ENCODE results near the gene SNX30.
"Not testable (repeated sequence)": the region's sequence is repeated elsewhere in the genome, so short reads cannot be mapped to it uniquely, and the experiment has no call there.

SNX30 gene, protein sequence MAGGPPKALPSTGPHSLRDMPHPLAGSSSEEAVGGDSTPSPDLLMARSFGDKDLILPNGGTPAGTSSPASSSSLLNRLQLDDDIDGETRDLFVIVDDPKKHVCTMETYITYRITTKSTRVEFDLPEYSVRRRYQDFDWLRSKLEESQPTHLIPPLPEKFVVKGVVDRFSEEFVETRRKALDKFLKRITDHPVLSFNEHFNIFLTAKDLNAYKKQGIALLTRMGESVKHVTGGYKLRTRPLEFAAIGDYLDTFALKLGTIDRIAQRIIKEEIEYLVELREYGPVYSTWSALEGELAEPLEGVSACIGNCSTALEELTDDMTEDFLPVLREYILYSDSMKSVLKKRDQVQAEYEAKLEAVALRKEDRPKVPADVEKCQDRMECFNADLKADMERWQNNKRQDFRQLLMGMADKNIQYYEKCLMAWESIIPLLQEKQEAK

DNA sequence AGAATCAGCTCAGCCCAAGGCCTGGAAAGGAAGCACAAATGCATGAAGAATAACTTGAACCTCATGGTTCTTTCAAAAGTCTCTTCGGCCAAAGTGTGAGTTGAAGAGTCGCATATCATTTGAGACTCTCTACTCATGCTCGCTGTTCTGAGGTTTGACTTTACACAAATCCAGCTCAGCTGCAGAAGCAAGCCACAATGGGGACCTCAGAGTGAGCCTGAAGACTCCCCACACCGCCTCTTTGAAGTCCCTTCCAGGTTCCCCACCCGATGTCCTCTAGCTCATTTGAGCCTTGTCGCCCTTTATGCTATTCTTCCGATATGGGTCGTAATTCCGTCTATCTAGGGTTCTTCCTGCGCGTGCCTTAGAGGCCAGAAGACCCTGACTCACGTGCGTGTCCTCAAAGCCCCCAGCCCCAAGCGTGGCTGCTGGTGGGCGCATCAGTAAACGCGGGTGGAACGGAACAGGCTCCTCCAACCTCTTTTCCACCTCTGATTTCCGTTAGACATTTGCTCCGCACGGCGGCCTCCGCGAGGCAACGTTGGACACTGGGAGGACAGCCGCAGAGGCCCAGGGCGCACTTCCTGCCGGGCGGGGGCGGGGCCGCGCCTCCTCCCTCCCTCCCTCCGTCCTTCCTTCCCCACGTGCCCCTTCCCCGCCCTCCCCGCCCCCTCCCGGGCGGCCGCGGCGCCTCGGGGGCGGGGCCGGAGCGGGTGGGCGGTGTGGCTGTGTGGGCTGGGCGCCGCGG lies at the start of gene SNX30:
Gene SNX30, plus strand, starts transcription at position 745 of the 748 bp plus-strand sequence. CDS start 242 bp downstream, outside the sequence.
- peak; percentile 89 for DNase-seq

DNA sequence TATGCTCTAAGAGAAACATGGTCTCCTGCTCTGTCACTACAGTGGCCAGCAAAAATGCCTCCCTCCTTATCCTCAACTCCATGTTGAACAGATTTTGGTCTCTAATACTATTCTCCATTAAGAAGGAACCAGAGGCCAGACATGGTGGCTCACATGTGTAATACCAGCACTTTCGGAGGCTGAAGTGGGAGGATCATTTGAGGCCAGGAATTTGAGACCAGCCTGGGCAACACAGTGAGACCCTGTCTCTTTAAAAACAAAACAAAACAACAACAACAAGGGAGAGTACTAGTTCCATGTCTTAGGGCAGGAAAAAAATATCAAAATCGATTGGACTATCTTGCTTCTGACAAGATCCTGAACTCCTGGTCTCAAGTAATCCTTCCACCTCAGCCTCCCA lies 47.3 kb upstream of the SNX30 start:
- no peak for DNase-seq

DNA sequence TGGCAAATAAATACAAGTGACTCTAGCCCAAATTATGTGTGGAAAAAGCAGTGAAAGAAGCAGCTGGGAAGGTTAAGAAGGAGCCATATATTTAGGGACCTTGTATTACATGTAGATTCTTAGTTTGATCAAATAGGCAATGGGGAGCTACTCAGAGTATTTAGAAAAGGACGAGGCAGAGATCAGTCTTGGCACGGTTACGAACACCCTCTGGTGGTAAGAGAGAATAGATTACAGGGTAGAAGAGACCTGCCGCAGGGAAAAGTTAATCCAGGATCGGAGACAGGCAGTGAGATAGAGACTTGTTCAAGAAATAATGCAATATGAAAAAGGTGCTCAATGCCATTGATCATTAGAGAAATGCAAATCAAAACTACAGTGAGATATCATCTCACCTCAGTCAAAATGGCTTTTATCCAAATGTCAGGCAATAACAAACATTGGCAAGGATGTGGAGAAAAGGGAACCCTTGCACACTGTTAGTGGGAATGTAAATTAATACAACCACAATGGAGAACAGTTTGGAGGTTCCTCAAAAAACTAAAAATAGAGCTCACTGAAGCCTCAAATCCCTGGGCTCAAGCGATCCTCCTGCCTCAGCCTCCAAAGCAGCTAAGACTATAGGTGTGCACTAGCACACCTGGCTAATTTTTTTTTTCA lies 44.7 kb upstream of the SNX30 start:
- peak; percentile 70 for DNase-seq

DNA sequence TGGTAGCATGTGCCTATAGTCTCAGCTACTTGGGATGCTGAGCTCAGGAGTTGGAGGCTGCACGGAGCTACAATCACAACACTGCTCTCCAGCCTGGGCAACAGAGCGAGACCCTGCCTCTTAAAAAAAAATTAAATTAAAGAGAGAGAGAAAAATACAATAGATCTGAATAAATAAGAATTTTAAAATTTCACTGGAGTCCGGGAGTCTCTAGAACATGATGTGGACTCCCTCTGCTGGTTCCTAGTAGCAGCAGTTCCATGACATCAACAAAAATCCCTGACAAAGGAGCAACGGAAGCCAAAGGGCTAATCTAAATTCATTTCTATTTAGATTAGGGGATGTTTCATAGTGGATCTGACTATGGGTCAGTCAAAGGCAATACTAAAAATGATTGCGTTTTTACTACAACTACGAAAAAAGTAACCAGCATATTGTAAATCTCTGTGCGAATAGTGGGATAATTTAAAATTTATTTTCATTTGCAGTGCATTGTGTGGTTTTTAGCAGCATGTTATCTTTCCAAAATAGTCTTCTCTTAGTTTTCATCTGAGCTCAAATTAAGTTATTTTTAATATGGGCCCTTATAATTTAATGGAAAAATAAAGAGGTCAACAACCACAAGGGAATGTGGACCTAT lies 39.4 kb upstream of the SNX30 start:
- DNase-seq = peak; percentile 39

DNA sequence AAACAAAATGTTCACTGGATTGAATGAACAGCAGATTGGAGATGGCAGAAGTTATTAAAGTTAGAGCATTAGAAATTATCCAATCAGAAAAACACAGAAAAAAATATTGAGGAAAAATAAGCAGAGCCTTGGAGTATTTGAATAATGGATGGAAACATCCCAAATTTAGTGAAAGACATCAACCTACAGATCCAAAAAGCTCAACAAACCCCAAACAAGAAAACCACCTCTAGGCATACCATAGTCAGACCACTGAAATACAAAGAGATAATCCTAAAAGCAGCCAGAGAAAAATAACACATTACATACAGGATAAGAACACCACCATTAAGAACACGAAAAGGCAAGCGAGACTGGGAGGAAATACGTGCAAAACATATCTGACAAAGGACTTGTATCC lies 37.9 kb upstream of the SNX30 start:
- DNase-seq = no peak

DNA sequence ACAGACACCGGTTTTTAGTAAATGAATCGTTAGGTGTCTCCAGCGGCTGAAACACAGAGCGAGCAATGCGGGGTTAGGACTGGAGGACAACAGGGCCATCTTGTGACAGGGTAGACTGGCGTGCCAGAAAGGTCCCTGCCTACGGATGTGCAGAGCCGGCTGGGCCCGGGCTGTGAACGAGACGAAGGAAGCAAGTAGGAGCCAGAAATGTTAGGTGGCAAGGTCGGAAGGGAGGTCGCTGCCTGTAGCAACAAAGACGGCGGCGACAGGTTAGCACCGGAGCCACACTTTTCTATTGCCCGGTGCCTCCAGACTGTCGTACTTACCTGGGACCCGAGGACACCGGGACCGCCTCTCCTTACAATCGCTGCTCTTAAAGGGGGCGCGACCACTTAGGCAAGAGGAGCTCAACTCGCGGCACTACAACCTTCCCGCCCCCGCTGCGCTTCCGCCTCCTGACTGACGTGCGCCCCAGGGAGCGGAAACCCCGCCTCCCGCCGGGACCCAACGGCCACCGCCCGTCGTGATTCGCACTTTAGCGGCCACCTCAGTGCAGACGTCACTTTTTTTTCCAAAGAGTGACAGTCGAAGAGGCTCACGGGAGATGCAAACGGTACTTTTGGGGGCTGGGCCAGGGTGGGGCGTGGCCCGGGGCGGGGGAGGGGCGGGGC lies 32.8 kb upstream of the SNX30 start, which contains the start of gene INIP:
Gene INIP, minus strand, starts transcription at position 457 of the 671 bp plus-strand sequence. CDS start 1,632 bp downstream, outside the sequence.
- DNase-seq = peak; percentile 96

DNA sequence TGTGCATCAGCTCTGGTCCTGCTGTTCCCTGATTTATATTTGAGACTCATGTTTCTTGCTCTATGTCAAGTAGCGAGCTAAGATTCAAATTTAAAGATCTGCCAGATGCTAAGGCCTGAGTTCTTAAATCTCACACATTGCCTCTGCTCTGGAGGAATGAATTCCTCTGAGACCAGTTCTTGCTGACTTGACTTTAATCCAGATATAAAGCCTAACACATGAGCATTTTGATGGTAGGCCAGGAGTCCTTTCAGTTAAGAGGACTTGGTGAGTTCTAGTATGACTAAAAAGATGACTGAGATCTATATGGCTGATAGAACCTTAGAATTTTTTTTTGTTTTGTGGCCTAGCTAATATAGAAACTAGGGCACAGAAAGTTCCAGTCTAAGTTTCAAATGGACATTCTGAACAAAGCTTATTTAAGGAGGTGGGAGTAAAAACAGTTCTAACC lies 31.3 kb upstream of the SNX30 start:
- DNase-seq = peak; percentile 63

DNA sequence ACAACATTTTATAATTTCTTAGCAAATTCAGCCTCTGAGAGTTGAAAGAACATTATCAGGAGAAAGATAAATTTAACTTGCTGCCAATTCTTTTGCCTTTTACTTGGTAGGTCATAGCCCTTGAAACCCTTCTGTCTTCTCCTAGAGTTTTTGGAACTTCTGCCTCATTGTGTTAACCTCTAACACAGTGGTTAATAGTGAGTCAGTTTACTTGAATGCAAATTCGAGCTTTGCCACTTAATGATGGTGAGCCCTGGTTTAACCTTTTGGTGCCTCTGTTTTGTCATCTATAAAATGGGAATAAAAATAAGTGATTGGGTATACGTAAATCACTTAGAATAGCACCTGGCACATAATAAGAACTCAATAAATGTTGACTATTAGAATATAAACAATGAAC lies 30.9 kb upstream of the SNX30 start:
- peak; percentile 4 for DNase-seq

DNA sequence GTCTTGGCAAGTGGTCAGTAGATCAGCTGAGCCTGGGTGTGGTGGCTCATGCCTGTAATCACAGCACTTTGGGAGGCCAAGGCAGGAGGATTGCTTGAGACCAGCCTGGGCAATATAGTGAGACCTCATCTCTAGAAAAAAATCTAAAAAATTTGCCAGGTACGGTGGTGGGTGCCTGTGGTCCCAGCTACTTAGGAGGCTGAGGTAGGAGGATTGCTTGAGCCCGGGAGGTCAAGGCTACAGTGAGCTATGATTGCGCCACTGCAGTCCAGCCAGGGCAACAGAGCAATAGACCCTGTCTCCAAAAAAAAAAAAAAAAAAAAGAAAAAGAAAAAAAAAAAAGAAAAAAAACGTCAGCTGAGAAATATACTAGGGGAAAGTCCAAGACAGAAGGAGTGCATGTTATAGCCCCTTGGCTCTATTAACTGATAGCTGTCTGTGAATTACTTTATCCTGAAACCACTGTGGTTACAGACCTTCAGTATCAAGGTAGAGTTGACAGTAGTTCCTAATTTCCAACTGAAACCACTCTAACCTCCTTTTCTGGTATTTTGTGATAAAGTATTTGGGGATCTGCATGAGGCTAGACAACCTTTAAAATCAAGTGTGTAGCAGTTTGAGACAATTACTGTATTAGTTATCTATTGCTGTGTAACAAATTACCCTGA lies 30.3 kb upstream of the SNX30 start:
- no peak for DNase-seq

DNA sequence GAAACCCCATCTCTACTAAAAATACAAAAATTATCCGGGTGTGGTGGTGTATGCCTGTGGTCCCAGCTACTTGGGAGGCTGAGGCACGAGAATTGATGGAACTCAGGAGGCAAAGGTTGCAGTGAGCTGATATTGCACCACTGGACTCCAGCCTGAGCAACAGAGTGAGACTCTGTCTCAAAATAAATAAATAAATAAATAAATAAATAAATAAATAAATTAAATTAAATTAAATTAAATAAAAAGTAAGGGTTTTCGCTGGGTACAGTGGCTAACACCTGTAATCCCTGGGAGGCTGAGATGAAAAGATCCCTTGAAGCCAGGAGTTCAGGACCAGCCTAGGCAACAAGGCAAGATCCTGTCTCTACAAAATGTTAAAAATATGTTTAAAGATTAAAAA lies 27.8 kb upstream of the SNX30 start:
- not testable (repeated sequence) for DNase-seq

DNA sequence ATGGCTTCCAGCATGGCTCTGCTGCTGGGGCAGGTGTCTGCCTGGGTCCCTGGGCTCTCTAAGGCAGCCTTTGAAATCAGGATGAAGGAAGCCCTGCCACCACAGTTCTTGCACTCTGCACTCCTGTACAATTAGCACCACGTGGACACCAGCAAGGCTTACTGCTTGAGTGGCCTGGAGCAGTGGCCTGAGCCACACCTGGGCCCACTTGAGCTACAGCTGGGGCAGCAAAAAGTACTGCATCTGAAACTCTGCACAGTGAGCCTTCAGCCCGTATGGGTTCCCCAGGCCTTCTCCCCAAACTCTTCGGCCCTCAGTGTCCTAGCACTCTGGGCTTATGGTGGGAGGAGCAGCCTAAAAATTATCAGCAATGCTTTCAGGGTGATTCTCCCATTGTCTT lies 24.6 kb upstream of the SNX30 start:
- DNase-seq = no peak

DNA sequence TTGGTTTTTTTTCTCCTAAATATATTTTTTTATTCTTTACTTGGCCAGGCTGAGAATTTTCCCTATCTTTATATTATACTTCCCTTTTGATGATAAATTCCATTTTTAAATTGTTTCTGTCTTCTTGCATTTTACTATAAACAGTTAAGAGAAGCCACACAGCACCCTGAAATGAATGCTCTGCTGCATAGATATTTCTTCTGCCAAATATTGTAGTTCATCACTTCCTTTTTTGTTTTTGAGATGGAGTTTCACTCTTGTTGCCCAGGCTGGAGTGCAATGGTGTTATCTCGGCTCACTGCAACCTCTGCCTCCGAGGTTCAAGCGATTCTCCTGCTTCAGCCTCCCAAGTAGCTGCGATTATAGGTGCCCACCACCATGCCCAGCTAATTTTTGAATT lies 24.1 kb upstream of the SNX30 start:
- DNase-seq = no peak

DNA sequence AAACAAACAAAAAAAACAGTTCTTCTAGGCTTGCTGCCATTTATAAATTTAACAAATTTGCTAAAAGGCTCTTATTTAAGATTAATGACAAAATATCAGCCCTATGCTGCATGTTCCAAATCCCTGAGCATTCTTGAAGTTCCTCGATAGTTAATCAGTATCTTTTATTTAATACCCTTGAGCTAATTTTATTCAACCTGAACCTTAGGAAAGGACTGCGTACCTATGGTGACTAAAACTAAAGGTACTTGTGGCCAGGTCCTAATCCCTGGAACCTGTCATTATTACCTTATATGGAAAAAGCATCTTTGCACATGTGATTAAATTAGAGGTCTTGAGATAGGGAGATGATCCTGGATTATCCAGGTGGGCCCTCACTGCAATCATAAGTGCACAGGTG lies 22.2 kb upstream of the SNX30 start:
- no peak for DNase-seq

DNA sequence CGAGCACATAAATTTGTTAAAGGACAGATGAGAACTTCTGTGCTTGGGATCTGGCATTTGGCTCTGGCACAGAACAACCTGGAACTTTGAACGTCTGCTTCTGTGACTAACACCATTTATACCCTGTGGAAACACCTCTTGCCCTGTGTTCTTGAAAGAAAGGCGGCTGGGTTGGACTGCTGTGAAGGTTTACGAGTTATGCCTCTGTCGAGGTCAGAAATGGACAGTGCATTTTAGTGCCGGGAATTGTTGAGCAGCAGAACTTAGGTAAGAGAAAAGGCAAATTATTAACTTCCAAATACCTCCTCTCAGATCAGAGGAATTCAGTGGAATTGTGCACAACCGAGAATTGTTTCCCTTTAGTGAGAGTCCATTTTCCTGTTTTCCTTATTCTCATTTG lies 18.6 kb upstream of the SNX30 start:
- no peak for DNase-seq

DNA sequence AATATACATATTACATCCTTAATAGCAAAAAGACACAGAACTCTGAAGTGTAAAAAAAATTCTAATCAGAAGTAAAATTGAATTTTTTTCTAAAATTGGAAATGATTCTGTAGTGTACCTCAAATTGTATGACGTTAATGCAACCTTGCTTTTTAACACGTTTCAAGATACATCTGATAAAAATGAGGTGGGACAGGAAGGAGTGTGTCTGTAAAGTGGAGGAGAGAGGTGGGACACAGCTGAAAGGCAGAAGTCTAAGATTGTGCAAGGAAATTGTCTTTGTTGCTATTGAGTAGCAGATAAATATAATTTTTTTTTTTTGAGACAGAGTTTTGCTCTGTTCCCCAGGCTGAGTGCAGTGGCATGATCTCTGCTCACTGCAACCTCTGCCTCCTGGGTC lies 15.7 kb upstream of the SNX30 start:
- DNase-seq = no peak

DNA sequence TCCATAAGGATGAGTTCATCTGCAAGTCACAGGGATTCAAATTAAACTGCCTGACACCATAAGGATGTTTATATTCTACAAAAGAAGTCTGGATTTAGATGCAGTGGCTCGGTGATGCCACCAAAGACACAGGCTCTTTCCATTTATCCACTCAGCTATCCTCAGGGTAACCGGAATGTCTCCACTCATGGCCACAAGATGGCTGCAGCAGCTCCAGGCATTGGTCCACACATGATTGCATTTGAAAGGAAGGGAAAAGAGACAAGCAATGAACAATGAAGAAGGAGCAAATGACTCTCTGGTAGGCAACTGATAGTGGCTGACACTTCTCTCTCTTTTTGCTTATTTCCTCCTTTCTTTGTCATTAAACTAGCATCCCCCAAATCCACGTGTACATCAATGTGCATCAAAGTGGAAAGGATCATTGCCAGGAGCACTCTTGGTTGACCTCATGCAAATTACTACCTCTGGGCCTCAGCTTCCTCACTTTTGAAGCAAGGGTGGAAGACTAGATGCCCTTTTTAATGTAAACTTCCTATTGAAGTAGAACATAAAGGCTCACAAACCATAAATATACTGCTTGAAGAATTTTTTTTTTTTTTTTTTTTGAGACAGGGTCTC lies 7.2 kb upstream of the SNX30 start:
- no peak for DNase-seq

DNA sequence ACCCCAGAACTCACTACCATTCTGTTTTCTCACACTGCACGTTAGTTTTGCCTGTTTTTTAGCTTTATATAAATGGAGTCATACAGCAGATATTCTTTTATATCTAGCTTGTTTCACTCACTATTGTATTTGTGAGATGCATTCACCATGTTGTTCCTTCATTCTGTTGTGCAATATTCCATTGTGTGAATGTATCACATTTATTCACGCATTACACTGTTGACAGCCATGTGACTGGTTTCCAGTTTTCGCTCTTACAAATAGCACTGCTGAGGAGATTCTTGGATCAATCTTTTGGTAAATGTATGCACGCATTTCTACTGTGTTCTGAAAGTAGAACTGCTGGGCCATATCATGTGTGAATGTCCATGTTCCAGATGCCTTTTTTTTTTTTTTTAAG lies 6.4 kb upstream of the SNX30 start:
- no peak for DNase-seq

DNA sequence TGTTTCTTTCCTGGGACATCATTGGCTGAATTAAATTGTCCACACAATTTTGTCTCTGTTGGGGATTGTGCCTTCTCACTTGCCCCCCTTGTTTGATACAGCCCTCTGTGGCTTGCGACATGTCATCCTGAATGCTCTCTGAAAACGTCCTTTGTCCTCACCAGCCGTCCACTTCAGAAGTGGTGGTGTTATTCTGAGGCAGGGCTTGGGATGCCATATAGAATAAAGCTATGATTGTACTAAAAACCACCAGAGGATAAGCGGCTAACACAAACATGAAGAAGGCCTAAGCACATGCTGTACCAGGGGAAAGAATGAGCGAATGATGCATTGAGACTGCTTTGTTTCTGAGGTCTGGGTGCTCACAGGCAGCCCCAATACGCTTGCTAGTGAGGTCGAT lies 3.5 kb upstream of the SNX30 start:
- DNase-seq = no peak

DNA sequence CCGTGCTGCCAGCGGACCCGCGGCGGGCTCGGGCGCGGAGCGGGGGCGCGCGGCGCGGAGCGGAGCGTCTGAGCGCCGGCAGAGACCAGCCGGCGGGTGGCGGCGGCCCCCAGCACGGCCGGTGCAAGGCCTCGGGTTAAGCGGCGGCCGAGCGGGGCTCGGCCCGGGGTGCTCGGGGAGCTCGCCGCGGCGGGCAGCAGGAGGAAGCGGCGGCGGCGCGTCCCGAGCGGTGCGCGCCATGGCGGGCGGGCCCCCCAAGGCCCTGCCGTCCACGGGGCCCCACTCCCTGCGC lies 150 bp downstream of the SNX30 start:
- DNase-seq = no peak

DNA sequence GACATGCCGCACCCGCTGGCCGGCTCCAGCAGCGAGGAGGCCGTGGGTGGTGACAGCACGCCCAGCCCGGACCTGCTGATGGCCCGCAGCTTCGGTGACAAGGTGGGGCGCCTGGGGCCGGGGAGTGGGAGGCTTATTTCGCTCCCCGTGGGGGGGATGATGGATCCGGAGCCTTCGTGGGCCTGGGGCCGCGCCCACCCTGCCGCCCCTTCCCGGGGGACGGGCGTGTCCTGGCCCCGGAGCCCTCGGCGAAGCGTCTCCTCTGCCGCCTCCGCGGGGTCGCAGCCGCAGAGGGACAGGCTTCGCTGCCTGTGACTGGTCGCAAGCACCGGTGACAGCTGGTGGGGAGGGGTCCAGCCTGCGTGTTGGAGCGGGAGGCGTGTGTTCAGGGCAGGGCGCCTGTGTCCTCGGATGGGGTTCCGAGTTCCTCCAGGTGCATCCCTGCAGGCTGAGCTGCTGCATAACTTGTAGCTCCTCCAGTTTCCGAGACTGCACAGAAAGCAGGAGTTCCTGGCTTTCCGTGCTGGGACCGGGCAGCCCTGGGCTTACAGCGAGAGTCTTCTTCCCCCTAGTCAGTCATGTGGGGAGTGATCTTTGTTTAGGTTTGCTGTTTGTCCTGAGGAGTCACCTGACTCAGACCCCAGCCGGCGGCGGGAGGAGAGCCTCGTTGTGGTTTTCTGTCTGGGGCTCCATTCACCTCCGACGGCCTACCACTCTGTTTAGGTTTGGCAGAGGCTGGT lies 666 bp downstream of the SNX30 start:
- DNase-seq = peak; percentile 76

Data from fibroblast of upper back skin (primary cell).